GM19025 (cell line): ENCODE data around the gene EMILIN3.
A peak's percentile ranks its signal among the peaks of the same experiment; 100 is the strongest.

Source experiments
- ATAC-seq: cut with Tn5 transposase; IDR thresholded peaks from one replicate; pipeline ENCODE4 v1.9.1; 2021; ENCODE audit warnings: mild to moderate bottlenecking, low read depth, moderate library complexity; ENCODE audit not compliant: unreplicated experiment

EMILIN3 gene, protein sequence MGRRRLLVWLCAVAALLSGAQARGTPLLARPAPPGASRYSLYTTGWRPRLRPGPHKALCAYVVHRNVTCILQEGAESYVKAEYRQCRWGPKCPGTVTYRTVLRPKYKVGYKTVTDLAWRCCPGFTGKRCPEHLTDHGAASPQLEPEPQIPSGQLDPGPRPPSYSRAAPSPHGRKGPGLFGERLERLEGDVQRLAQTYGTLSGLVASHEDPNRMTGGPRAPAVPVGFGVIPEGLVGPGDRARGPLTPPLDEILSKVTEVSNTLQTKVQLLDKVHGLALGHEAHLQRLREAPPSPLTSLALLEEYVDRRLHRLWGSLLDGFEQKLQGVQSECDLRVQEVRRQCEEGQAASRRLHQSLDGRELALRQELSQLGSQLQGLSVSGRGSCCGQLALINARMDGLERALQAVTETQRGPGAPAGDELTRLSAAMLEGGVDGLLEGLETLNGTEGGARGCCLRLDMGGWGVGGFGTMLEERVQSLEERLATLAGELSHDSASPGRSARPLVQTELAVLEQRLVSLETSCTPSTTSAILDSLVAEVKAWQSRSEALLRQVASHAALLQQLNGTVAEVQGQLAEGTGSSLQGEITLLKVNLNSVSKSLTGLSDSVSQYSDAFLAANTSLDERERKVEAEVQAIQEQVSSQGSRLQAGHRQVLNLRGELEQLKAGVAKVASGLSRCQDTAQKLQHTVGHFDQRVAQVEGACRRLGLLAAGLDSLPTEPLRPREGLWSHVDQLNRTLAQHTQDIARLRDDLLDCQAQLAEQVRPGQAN

DNA sequence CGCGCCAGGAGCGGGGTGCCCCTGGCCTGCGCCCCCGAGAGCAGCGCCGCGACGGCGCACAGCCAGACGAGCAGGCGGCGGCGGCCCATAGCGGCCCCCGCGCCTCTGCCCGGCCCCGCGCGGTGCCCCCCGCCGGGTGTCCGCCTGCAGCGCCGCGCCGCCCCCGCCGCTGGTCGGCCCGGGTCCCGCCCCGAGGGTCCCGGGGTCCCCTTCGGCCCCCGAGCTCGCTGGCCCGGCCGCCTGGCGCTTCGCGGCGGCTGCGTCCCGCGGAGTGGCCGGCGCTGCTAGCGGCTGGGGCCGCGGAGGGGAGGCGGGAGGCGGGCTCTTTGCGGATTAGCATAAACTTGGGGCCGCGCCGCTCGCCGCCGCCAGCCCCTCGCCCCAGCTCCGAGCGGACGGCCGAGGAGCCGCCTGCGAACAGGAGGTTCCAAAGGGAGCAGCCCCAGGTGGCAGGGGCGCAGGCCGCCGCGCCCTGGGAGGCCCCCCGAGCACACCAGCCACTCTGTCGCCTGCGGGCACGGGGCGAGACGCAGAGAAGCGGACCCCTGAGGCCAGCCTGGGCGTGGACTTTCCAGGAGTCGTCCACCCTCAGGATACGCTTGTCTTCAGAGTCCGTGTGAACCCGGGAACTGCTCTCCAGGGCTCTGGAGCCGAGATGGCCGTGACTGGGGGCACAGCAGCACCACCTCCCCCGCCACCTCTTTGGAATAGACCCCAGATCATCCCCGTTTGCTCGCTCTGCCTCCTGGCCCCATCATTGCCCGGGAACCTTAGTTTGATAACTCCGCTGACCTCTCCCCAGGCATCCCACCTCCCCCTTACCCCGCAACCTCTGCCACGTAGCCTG, at the start of gene EMILIN3:
TSS of gene EMILIN3 (minus strand) at position 273 of the 847 bp plus-strand sequence. CDS start at position 89, 184 bp downstream.
- ATAC-seq, result no peak

DNA sequence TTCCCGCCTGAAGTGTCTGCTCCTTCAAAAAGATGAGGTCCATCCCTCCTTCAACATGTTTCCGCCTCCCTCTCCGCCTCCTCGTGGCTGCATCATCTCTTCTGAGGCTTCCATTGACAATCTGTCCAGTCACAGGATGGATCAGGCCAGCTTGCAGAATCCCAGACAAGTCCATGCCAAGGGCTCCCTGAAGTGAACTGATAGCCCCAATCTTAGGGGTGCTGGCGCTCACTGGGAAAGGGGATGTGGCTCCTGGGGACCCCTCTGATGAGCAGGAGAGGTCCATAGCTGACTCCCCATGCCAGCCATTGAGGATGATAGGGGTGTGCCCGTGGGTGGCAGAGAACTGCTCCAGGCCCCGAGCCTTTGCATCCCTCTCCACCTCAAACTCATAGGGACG, 48.6 kb upstream of the EMILIN3 start:
- no peak for ATAC-seq

DNA sequence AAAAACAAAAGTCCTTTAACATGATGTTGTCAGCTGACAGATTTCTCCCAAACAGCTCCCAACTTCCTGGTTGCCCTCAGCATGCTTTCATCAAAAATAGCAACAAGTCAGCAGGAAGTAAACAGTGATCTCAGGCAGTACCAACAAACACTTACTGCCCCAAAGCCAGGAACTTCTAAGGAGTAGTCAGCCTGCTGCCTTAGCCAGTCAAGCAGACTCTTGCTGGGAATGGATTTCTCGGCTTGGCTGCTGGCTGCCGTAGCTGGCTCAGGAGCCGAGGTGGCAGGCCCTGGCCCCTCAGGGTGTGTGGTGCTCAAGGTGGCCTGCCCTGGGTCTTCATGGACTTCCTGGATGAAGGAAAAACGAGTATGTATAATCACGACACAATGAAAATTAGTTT, 46.6 kb upstream of the EMILIN3 start:
- ATAC-seq, result no peak

DNA sequence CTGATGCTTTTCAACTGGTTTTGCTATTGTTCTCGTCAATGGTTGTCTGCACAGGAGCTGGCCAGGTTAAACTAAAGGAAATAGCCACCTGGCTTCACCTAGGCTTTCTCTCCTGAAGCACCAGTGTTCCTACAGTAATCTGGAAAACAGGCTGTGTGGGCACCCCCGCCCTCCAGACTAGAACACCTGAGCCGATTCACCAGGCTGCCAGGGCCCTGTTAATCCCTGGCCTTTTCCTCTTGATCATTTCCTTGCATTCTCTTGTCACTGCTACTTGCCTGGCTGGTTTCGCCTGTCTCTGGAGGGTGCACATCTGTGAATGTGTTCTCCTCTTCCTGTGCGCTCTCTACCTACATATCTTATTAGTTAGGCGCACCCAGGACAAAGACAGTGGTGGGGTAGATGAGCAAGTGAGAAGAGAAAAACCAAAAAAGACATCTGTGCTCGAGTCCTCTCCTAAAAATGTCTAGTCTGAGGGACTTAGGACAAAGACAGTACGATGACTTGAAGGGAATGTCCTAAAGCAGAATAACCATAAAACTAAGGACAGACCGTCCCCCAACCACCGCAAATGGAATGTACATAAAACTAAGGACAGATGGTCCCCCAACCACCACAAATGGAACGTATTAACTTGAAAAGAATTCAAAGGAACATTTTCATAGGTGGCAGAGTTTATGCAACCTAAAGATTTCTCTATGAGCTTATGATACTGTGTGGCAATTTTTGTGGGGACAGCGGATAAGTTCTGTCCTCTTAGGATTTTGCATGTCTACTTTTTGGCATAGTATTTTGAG, 45.9 kb upstream of the EMILIN3 start:
- ATAC-seq, result no peak

DNA sequence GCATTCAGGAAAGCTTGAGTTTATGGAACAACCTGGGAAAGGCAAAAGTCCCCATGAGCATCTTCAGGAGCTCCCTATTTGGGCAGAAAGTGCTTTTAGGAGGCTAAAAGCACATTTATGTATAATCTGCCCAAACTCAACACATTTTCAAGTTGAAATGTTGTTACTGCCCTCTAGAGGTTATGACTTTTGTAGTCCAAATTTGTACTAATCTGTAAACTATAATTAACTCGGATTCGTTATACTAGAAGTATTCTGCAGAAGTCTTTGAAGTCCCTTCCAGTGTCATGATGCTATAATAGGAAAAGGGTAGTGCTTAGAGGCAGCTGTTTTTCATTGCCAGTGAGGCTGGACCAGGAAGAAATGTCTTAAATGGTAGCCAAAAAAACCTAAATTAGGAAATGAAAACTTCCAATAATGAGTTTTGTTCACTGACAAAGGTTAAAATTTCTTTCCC, 44.8 kb upstream of the EMILIN3 start:
- no peak for ATAC-seq

DNA sequence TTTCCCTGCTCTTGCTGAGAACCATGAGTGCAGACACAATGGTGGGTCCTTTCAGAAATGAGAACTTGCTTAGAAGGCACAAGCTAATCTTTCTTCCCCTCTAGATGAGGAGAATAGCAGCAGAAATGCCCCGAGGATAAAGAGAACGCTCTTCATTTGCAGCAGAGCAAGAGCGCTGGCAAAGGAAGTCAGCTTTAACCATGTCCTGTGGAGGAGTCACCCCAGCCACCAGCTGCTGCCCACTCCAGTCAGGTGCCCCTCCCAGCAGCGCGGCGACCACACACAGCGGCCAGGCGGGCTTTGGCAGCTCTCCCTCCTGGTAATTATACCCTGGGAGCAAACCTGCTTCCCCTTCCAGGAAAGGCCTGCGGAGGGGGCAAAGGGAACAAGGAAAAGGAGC, 42.4 kb upstream of the EMILIN3 start:
- ATAC-seq, result no peak

DNA sequence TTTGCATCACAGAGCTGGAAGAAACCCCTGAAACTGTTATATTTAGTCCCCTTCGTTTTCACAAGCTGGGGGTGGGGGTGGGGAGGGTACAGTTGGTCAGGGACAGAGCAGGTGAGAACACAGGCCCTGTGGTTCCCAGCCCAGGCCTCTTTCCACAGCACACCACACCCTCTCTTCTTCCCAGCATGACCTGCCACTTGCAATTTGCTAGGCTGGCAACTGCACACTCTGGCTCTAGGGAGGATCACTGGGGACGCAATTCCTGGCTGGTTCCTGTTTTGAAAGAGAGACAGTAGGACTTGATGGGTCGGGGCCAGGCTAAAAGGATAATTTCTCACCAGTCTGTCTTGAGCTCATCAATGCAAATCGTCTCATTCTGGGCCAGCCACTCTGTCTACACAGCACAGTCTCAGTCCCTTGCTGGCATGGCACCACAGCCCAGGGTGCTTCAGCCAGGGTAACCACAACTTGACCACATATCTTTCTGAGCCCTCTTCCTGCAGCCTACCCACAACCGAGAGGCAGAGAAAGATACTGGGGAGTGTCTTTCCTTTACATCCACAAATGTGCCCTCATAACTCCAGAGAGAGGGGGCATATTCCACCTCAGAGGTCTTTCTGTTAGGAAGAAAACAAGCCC, 41.7 kb upstream of the EMILIN3 start:
- ATAC-seq, result peak; percentile 77

DNA sequence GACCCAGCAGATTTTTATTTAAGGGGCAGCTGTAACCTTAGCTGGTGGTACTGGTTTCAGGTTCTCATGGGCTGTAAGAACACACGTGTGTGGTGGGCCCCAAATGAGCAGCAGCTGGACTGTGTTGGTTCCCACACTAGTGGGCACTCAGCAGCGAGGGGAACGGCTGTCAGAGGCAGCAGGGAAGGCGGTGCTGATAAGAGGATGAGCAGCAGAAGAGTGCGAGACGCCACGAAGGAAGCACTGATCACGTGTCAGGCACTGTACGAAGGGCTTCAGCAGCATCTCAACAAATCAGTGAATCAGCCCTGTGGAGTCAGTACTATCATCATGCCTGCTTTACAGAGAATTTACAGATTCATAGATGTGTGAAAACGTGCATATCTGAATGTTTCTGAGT, 41.0 kb upstream of the EMILIN3 start:
- no peak for ATAC-seq

DNA sequence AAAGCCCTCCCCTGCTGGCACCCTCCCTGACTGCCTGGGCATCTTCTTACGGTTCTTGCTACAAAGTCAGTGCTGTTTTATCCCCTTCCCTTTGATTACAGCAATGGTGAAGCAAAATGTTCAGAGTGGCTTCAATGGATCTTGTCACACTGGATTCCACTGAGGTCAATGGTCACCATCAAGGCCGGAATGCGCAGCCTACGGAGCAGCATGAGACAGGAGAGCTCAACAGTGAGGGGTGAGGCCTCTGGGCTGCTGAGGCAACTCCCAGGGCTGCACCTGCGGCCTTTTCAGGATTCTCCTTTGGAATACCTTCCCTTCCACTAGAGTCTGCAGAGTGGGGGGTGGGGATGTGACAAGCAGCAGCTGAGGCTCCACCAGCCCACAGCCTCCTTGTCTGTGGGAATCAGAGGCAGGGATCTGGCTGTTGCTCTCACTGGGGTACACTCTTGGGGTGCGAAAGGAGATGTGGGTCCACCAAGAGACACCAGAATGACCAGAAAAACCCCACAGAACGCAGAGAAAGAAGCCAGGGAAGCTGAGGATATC, 40.4 kb upstream of the EMILIN3 start:
- no peak for ATAC-seq

DNA sequence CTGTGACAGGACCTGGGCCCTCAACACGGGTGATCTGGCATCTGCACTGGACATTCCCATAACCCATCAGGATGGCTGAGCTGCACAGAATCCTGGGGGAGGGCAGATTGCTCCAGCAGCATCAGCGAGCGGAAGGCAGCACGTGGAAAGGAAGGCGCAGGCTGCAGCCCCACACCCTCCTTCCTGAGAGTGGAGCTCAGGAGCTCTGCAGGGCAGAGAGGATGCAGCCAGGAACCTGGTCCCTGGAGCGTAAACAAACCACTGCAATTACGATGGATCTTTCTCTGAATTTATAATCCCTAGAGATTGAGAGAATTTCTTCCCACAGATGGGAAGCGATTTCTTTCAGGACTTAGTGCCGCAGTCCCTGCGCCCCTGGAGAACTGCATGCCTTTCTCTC, 39.7 kb upstream of the EMILIN3 start:
- ATAC-seq, result no peak

DNA sequence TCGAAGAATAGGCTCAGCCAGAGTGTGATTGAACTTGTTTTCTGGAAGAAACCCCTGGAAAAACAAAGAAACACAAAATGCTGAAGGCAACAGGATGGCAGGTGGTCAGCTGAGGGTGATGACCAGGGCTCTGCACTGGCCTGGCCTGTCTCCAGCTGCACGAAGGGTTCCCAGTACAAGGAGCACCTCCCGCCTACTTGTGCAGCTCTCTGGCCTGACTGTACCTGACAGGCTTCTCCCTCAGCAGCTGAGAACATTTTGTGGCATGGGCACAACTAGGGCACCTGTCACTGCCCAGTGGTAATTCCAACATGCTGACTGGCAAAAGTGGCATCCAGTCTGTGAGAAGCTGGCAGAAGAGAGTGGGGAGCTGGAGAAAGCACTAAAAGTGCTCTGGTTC, 38.8 kb upstream of the EMILIN3 start:
- no peak for ATAC-seq

DNA sequence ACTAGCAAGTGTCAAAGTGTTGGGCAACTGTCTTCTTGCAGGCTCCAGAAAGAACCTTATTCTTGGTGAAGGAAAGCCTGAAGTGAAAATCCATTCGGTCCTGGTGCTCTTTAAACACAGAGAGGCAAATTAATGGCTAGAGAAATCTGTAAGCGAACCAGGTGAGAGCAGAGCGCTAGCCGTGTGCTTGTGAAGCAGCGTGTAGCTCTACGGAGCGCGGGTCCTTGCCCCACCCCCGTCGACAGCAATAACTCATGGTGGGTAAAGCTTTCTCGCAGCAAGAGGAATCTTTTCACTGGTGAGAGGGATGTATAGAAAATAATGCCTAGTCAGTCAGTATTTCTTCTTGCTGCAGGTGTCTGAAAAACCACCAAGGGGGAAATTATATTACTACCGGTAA, 37.0 kb upstream of the EMILIN3 start:
- no peak for ATAC-seq

DNA sequence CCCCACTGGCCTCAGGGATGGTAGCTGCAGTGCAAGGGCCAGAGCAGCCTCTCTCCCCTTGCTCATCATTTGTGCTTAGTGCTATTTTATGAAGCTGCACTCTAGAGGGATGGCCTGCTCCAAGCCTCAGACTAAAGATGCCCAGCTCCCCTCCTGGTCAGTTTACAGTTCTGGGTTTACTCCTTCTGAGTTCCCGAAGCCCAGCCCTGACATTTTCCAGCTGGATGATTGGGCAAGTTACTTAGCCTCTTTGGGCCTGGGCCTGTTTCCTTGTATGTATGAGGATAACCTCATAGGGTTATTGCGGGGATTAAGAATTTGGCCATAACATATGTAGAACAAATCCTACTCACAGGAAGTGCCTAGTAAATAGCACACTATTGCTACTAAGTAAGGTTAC, 31.8 kb upstream of the EMILIN3 start:
- no peak for ATAC-seq

DNA sequence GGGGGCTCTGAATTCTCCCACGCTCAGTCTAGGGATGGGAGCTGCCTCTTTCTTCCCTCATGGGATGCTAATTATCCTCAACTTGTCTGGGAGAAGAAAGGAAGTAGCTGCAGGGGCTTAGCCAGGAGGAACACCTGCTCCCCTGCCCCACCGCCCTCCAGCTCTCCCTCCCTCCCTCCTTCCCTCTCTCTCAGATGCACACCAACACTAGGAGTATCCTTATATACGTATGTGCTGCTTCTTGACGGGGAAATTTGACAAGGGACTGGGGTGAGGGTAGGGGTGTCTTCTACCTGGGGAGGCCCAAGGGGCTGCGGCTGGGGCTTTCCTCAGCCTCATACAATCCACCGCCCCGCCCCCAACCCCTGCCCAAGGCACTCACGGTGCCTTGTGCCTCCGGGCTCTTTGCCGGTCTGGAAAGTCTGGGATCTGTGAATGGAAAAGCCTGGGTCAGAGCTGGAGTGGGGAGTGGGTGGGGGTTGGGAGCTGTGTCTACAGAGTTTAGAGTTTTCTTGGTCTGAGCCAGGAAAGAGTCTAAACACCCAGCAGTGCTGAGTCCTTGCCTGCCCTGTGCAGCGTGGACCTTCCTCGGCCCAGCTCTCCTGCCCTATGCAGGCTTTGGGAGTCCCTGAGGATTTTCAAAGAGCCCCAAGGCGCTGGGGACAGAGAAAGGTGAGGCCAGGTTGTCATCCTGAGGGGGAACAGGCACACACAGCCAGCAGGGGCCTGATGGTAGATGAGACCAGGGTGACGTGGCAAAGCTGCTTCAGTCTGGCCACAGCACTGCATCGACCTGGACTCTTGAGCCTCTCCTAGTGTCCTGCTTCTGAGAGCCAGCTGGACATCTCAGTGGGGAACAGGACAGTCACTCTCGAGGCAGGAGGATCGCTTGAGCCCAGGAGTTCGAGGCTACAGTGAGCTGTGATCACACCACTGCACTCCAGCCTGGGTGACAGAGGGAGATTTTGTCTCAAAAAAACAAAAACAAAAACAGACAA, 29.3 kb upstream of the EMILIN3 start:
- ATAC-seq, result no peak

DNA sequence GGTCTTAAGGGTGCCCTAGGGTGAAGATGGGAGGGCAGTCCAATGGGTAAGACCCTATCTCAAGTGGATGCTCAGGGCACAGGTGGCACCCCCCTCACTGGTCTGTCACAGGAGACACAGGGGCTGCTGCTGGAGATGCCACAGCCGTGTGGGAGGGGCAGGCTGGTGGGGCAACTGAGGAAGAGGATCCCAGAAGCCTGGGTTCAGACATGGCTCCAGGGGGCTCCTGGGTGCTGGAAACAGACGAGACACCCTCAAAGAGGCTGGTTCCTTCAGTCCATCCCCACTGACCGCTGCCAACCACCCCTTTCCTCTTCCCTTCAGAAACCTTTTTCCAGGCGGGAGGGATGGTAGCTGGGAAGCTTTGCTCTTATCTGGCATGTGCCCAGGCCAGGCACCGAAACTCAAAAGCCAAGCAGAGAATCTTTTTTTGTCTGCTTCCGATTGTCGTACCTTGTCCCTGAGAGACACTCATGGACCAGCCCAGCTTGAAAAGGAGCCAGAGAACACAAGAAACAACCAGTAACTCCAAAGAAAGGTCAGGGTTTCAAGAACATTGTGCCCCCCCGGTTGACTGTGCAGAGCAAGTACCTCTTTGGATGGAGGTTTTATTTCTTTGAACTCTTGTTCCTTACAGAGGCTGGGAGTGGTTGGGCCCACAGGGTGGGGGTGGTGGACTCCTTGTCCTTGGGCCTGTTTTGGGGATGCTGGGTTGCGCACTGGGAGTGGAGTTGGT, 28.5 kb upstream of the EMILIN3 start:
- ATAC-seq, result no peak

DNA sequence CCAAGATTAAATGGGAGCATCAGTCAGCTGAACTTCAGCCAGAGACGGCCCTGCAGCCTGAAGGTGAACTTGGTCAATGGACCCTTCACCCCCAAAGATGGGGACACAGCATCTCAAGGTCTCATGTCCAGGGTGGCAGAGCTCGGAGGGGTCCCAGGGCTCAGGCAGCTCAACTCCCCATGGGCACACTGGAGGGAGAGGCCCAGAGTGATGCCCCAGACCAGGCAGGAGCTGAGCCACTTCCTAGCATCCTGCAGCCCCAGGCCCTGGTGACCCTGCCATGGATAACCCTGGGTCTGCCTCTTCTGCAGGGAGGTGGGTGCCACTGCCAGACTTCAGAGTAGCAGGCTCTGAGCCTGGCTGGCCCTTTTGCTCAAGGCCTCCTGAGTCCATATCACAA, 27.5 kb upstream of the EMILIN3 start:
- no peak for ATAC-seq

DNA sequence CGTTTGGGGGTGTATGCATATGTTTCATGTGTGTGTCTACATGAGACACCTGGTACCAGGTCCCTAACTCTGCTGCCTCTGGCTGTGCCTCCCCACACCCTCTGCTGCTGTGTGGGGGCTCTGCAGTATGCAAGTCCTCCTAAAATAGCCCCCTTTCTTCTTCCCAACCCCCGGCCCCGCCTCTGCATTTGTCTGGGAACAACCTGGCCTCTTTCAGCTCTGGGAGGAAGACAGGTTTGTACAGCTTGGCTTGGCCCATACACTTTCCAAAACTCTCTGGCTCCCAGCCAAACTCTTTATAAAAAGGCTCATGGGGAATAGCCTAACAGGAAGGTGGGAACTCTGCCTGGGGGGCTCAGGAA, 27.1 kb upstream of the EMILIN3 start:
- ATAC-seq, result no peak
